Inflammatory macrophage (primary cell): ENCODE data around the gene REL.

Source experiments
- DNase-seq, 2 donors: peaks; one replicate each; pipeline ENCODE4 v3.0.0-alpha.2; 2020 to 2022

The REL gene

GRCh38 chr2:60926741-60927552, 45.6 kb downstream of the REL start:
- peak; percentile 77 to 87 for DNase-seq

GRCh38 chr2:60932061-60932460, 50.7 kb downstream of the REL start:
- DNase-seq: peak in 1 of 2 donors; percentile 10

GRCh38 chr2:60932954-60933353, 51.6 kb downstream of the REL start:
- no peak for DNase-seq

GRCh38 chr2:60934165-60934722, 52.9 kb downstream of the REL start:
- DNase-seq: no peak

- no peak for DNase-seq
These were observed 55.4 kb downstream of the REL start for GRCh38 chr2:60936757-60937156.

GRCh38 chr2:60938301-60938700, 56.9 kb downstream of the REL start:
- DNase-seq: no peak

GRCh38 chr2:60939622-60940021, 58.2 kb downstream of the REL start:
- DNase-seq: no peak

- DNase-seq: no peak
These were observed 64.0 kb downstream of the REL start for GRCh38 chr2:60945341-60945740.

GRCh38 chr2:60947056-60947455, 65.7 kb downstream of the REL start:
- DNase-seq: no peak

GRCh38 chr2:60948161-60948560, 66.8 kb downstream of the REL start:
- DNase-seq: no peak

- DNase-seq: no peak
These were observed 67.7 kb downstream of the REL start for GRCh38 chr2:60948926-60949579.

- DNase-seq: no peak
These were observed 72.8 kb downstream of the REL start for GRCh38 chr2:60954139-60954538.

- DNase-seq: no peak
These were observed 75.8 kb downstream of the REL start for GRCh38 chr2:60957224-60957623.

- no peak for DNase-seq
These were observed 76.3 kb downstream of the REL start for GRCh38 chr2:60957643-60958042.

- no peak for DNase-seq
These were observed 77.0 kb downstream of the REL start for GRCh38 chr2:60958361-60958760.

GRCh38 chr2:60958800-60959199, 77.4 kb downstream of the REL start:
- no peak for DNase-seq

- no peak for DNase-seq
These were observed 78.1 kb downstream of the REL start for GRCh38 chr2:60959501-60959900.

GRCh38 chr2:60960706-60961105, 79.3 kb downstream of the REL start:
- no peak for DNase-seq

- DNase-seq: peak in 1 of 2 donors; percentile 5
These were observed 80.1 kb downstream of the REL start for GRCh38 chr2:60961457-60961856.

- DNase-seq: no peak
These were observed 81.2 kb downstream of the REL start for GRCh38 chr2:60962528-60962927.

- DNase-seq: no peak
These were observed 81.8 kb downstream of the REL start for GRCh38 chr2:60963190-60963589.

- DNase-seq: no peak
These were observed 83.5 kb downstream of the REL start for GRCh38 chr2:60964651-60965498.

- no peak for DNase-seq
These were observed 84.1 kb downstream of the REL start for GRCh38 chr2:60965499-60965785.
